ENCODE measurements around the gene RNF113A. TPM values are rescaled to one million over a fixed set of nuclear protein-coding genes. Genes with fewer than 3 reads are reported as not detected.

The RNF113A gene
- total RNA-seq, 2 experiments from 2014 or later = 20.8 to 22.0 TPM

GRCh38 chrX:119885554-119886428 is 14.3 kb upstream of the RNF113A start:
- peak; percentile 9 for DNase-seq
- CTCF ChIA-PET = interaction anchor here (2.0 kb wide), 1 partner anchor 7 kb away, joined by 12 read pairs; no protein-coding TSS in a partner anchor
- no peaks in the 10 kb centered on the region for H3K9me3 Mint-ChIP-seq
- no peaks in the 10 kb centered on the region for H3K27me3 Mint-ChIP-seq (ENCODE audit: low read depth)
- H3K36me3 Mint-ChIP-seq (ENCODE audit: low read depth) = no peaks in the 10 kb centered on the region
- intact Hi-C loops (cut with micrococcal nuclease) = no loop called here
- H3K27ac Mint-ChIP-seq = no peak overlapping the region
- peaks cover 12% of the 10 kb centered on the region for H3K4me1 Mint-ChIP-seq (ENCODE audit: low read depth)
- peak overlapping the region; percentile 6 for H3K4me3 Mint-ChIP-seq

GRCh38 chrX:119880552-119881437 is 9.3 kb upstream of the RNF113A start:
- peak; percentile 41 for DNase-seq
- H3K27me3 Mint-ChIP-seq (ENCODE audit: low read depth) = no peaks in the 10 kb centered on the region
- peaks cover 3% of the 10 kb centered on the region for H3K36me3 Mint-ChIP-seq (ENCODE audit: low read depth)
- H3K27ac Mint-ChIP-seq = no peak overlapping the region
- peaks cover 15% of the 10 kb centered on the region for H3K4me1 Mint-ChIP-seq (ENCODE audit: low read depth)
- intact Hi-C loops (cut with micrococcal nuclease) = loop anchor here (1.0 kb wide), 4 partner anchors 9 to 364 kb away; partner anchors contain the start of genes NDUFA1, RNF113A and RPL39
- no peaks in the 10 kb centered on the region for H3K9me3 Mint-ChIP-seq
- no peak overlapping the region for H3K4me3 Mint-ChIP-seq
- CTCF ChIA-PET = interaction anchor here (0.6 to 1.6 kb wide), 3 partner anchors 11 to 122 kb away, joined by 3 to 5 read pairs (median 4); partner anchors contain the start of gene SOWAHD

GRCh38 chrX:119880076-119880475 is 8.5 kb upstream of the RNF113A start:
- peak; percentile 39 for DNase-seq

GRCh38 chrX:119878740-119879139 is 7.2 kb upstream of the RNF113A start:
- CTCF ChIA-PET = interaction anchor here (0.6 to 1.8 kb wide), 3 partner anchors 8 to 93 kb away, joined by 3 to 12 read pairs (median 3); no protein-coding TSS in a partner anchor
- Mint-ChIP-seq H3K27me3 (ENCODE audit: low read depth) (no peaks in the 10 kb centered on the region), H3K4me3 (no peak overlapping the region), H3K9me3 (no peaks in the 10 kb centered on the region), H3K4me1 (ENCODE audit: low read depth) (peaks cover 16% of the 10 kb centered on the region), H3K36me3 (ENCODE audit: low read depth) (peaks cover 3% of the 10 kb centered on the region), H3K27ac (no peak overlapping the region)
- intact Hi-C loops (cut with micrococcal nuclease) = loop anchor here (10.0 kb wide), 2 partner anchors 274 to 644 kb away; partner anchors contain the start of genes NKRF and PGRMC1
- DNase-seq = no peak

More at GRCh38 chrX:119880076-119880475, 8.5 kb upstream of the RNF113A start:
- H3K4me1 Mint-ChIP-seq (ENCODE audit: low read depth) = peaks cover 15% of the 10 kb centered on the region
- no peak overlapping the region for H3K27ac Mint-ChIP-seq
- H3K27me3 Mint-ChIP-seq (ENCODE audit: low read depth) = no peaks in the 10 kb centered on the region
- intact Hi-C loops (cut with micrococcal nuclease) = loop anchor here (1.0 kb wide), 2 partner anchors 9 to 89 kb away; partner anchors contain the start of genes NDUFA1, RNF113A and RPL39
- peaks cover 3% of the 10 kb centered on the region for H3K36me3 Mint-ChIP-seq (ENCODE audit: low read depth)
- no peaks in the 10 kb centered on the region for H3K9me3 Mint-ChIP-seq
- CTCF ChIA-PET = interaction anchor here (0.6 to 0.9 kb wide), 3 partner anchors 12 to 151 kb away, joined by 3 to 4 read pairs (median 4); no protein-coding TSS in a partner anchor
- no peak overlapping the region for H3K4me3 Mint-ChIP-seq

GRCh38 chrX:119871245-119871598 is 311 bp downstream of the RNF113A start:
- peak overlapping the region; percentile 98 for H3K27ac Mint-ChIP-seq
- H3K4me1 Mint-ChIP-seq (ENCODE audit: low read depth) = peaks cover 13% of the 10 kb centered on the region
- DNase-seq = no peak
- no peaks in the 10 kb centered on the region for H3K9me3 Mint-ChIP-seq
- H3K4me3 Mint-ChIP-seq = peak overlapping the region; percentile 97
- no peaks in the 10 kb centered on the region for H3K27me3 Mint-ChIP-seq (ENCODE audit: low read depth)
- CTCF ChIA-PET = interaction anchor here (1.0 to 1.2 kb wide), 4 partner anchors 11 to 86 kb away, joined by 3 to 4 read pairs (median 3); partner anchors contain the start of gene RPL39
- intact Hi-C loops (cut with micrococcal nuclease) = loop anchor here (1.0 to 10.0 kb wide), 12 partner anchors 9 to 691 kb away; partner anchors contain the start of genes CUL4B, NKAP, NKRF and PGRMC1
- peaks cover 9% of the 10 kb centered on the region for H3K36me3 Mint-ChIP-seq (ENCODE audit: low read depth)

- peaks cover 8% of the 10 kb centered on the region for H3K36me3 Mint-ChIP-seq (ENCODE audit: low read depth)
- peak; percentile 51 for DNase-seq
- peak overlapping the region; percentile 97 for H3K4me3 Mint-ChIP-seq
- peak overlapping the region; percentile 98 for H3K27ac Mint-ChIP-seq
- H3K4me1 Mint-ChIP-seq (ENCODE audit: low read depth) = peaks cover 10% of the 10 kb centered on the region
- intact Hi-C loops (cut with micrococcal nuclease) = loop anchor here (1.0 to 10.0 kb wide), 12 partner anchors 10 to 692 kb away; partner anchors contain the start of genes CUL4B, NKAP, NKRF and PGRMC1
- H3K27me3 Mint-ChIP-seq (ENCODE audit: low read depth) = no peaks in the 10 kb centered on the region
- CTCF ChIA-PET = interaction anchor here (1.0 to 1.2 kb wide), 5 partner anchors 12 to 85 kb away, joined by 3 to 4 read pairs (median 3); partner anchors contain the start of genes RPL39 and UPF3B
- H3K9me3 Mint-ChIP-seq = no peaks in the 10 kb centered on the region
Observed at GRCh38 chrX:119870626-119871131, 854 bp downstream of the RNF113A start.

- Mint-ChIP-seq H3K27me3 (ENCODE audit: low read depth) (no peaks in the 10 kb centered on the region), H3K27ac (no peak overlapping the region), H3K4me1 (ENCODE audit: low read depth) (peaks cover 8% of the 10 kb centered on the region), H3K36me3 (ENCODE audit: low read depth) (peaks cover 8% of the 10 kb centered on the region), H3K9me3 (no peaks in the 10 kb centered on the region), H3K4me3 (peak overlapping the region; percentile 98)
- intact Hi-C loops (cut with micrococcal nuclease) = loop anchor here (1.0 to 5.0 kb wide), 9 partner anchors 18 to 384 kb away; partner anchors contain the start of genes NDUFA1, NKAP, NKRF and RNF113A
- CTCF ChIA-PET = interaction anchor here (0.6 to 1.6 kb wide), 3 partner anchors 17 to 64 kb away, joined by 3 to 4 read pairs (median 4); partner anchors contain the start of gene RPL39
- DNase-seq = no peak
Observed at GRCh38 chrX:119853444-119853843, 18.1 kb downstream of the RNF113A start.

- peak; percentile 97 for DNase-seq
- CTCF ChIA-PET = interaction anchor here (0.6 to 1.6 kb wide), 4 partner anchors 17 to 64 kb away, joined by 3 to 4 read pairs (median 4); partner anchors contain the start of gene RPL39
- peak within 1 kb of the TSS; percentile 97 for H3K27ac Mint-ChIP-seq
- H3K4me3 Mint-ChIP-seq = peak within 1 kb of the TSS; percentile 98
- H3K27me3 Mint-ChIP-seq (ENCODE audit: low read depth) = no peaks in the 10 kb centered on the region
- intact Hi-C loops (cut with micrococcal nuclease) = loop anchor here (1.0 to 5.0 kb wide), 10 partner anchors 19 to 383 kb away; partner anchors contain the start of genes NDUFA1, NKAP, NKRF and RNF113A
- no peaks in the 10 kb centered on the region for H3K9me3 Mint-ChIP-seq
- peaks cover 8% of the 10 kb centered on the region for H3K4me1 Mint-ChIP-seq (ENCODE audit: low read depth)
- H3K36me3 Mint-ChIP-seq (ENCODE audit: low read depth) = peaks cover 11% of the 10 kb centered on the region
Observed at GRCh38 chrX:119852382-119853353, 18.9 kb downstream of the RNF113A start, which contains the start of gene UPF3B. UPF3B (minus strand) TSS chrX:119852963; CDS start chrX:119852928, 35 bp downstream.

- Mint-ChIP-seq H3K4me3 (no peak overlapping the region), H3K9me3 (no peaks in the 10 kb centered on the region), H3K27ac (no peak overlapping the region), H3K27me3 (ENCODE audit: low read depth) (no peaks in the 10 kb centered on the region), H3K36me3 (ENCODE audit: low read depth) (peaks cover 31% of the 10 kb centered on the region), H3K4me1 (ENCODE audit: low read depth) (no peaks in the 10 kb centered on the region)
- intact Hi-C loops (cut with micrococcal nuclease) = no loop called here
- no peak for DNase-seq
- CTCF ChIA-PET = interaction anchor here (1.3 kb wide), 1 partner anchor 12 kb away, joined by 3 read pairs; no protein-coding TSS in a partner anchor
Observed at GRCh38 chrX:119833905-119834304, 37.6 kb downstream of the RNF113A start.

- intact Hi-C loops (cut with micrococcal nuclease) = no loop called here
- DNase-seq = no peak
- CTCF ChIA-PET = no interaction called here
- Mint-ChIP-seq H3K27ac (no peak overlapping the region), H3K36me3 (ENCODE audit: low read depth) (peaks cover 13% of the 10 kb centered on the region), H3K9me3 (no peaks in the 10 kb centered on the region), H3K27me3 (ENCODE audit: low read depth) (no peaks in the 10 kb centered on the region), H3K4me3 (no peak overlapping the region), H3K4me1 (ENCODE audit: low read depth) (peaks cover 11% of the 10 kb centered on the region)
Observed at GRCh38 chrX:119828446-119828845, 43.1 kb downstream of the RNF113A start.
